Activated T-helper 2 cell treated with anti-CD3 and anti-CD28 coated beads, Interferon-gamma antibody, Interleukin-2, Interleukin-4, amounts not matched to agents 10 μg/mL and 5 μg/mL and 100 μg/mL, durations not matched to agents 14 hours and 24 hours and 36 hours (primary cell): ENCODE results near the gene UTP25. TPM values are rescaled to one million over a fixed set of nuclear protein-coding genes. Genes with fewer than 3 reads are reported as not detected.

Experiments
- DNase-seq: peaks from one replicate; pipeline ENCODE4 v3.0.0; 2021; ENCODE audit warnings: low spot score
- H3K27ac Mint-ChIP-seq: one replicate; pipeline ENCODE4 v1.8.0; 2021; ENCODE audit warnings: mixed read lengths
- H3K27me3 Mint-ChIP-seq: one replicate; pipeline ENCODE4 v1.8.0; 2021; ENCODE audit warnings: low read depth, mixed read lengths
- H3K36me3 Mint-ChIP-seq: one replicate; pipeline ENCODE4 v1.8.0; 2021; ENCODE audit warnings: low read depth, mixed read lengths
- H3K4me1 Mint-ChIP-seq: one replicate; pipeline ENCODE4 v1.8.0; 2021; ENCODE audit warnings: low read depth, mixed read lengths
- H3K4me3 Mint-ChIP-seq: one replicate; pipeline ENCODE4 v1.8.0; 2021; ENCODE audit warnings: low read depth, mild to moderate bottlenecking, moderate library complexity, mixed read lengths
- H3K9me3 Mint-ChIP-seq: one replicate; pipeline ENCODE4 v1.8.0; 2021; ENCODE audit warnings: mixed read lengths
- intact Hi-C: fragments of 100-400 bp; cut with micrococcal nuclease; formaldehyde crosslinking; loops from one replicate; pipeline ENCODE4 v1.15.1; 2023
- total RNA-seq: library from RNA; stranded (reverse); gene quantifications from 2 replicates; pipeline ENCODE4 v1.2.3, GENCODE V29; 2022

UTP25 gene
- total RNA-seq, 1 donor from 2014 or later = 18.7 TPM

DNA sequence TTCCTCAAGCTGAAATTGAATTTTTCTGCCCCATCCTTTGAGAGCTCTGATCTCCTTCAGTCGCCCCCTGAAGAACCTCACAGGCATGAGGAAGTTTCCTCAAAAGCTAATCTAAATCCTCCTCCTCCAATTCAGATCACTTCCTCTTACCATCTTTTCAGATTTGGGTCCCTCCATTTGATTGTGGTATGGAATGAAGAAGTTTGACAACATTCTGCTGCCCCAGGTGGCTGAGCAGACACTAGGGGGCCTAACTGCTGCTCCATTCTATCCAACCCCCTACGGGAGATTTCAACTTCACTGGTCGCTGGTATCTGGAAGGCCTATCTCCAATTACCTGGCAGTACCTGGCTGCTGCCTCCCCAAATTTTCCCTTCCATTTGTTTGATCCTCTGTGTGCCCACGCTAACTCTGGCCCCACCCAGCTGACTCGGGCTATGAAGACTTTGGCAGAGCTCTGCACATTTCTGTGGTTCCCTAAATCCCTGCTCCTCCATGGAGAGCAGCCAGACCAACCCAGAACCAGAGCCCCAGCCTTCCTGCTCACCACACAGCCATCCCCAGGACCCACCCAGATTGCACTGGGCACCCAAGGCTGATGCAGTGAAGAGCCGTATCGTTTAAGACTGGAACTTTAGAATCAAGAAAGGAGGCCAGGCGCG is 29.7 kb upstream of the UTP25 start:
- DNase-seq = no peak
- peaks cover 5% of the 10 kb centered on the region for H3K4me1 Mint-ChIP-seq
- H3K9me3 Mint-ChIP-seq = no peaks in the 10 kb centered on the region
- H3K4me3 Mint-ChIP-seq = no peak overlapping the region
- no peak overlapping the region for H3K27ac Mint-ChIP-seq
- intact Hi-C loops = no loop called here
- peaks cover 17% of the 10 kb centered on the region for H3K27me3 Mint-ChIP-seq
- H3K36me3 Mint-ChIP-seq = no peaks in the 10 kb centered on the region

DNA sequence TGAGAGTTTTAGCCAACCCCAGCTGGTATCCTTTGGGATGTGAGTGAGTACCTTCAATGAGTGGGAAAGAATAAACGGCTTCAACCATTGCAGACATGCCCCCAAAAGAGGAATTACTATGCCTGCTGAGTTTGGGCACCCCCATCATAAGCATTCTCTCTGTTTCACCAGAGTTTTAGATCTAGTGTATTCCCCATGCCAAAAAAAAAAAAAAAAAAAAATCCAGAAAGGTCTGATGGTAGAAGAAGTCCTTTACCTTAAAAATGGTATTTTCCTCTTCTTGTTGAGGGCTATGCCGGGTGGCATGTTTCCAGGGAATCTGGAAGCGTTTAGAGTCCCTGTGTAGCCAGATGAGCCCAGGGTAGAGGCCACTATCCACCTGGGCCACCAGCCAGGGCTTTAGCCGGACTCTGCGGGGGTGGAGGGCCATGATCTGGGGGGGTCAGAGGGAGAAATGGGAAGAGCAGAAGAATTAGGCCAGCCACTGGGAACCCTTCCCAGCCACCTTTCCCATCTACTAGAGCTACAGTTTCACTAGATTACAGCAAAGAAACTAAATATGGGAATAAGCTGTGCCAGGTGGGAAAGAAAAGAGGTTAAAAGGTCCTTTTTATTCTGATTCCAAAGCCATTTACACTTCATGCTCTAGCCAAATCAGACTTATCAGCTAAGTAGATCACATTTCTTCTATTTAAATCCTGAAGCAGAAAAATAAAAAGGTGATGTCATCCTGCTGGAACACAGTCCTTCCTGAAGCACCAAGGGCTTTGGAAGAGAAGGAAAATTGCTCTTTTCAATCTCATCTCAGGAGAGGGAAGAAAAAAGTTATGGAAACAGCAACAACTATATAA is 26.6 kb upstream of the UTP25 start:
- Mint-ChIP-seq H3K9me3 (no peaks in the 10 kb centered on the region), H3K36me3 (no peaks in the 10 kb centered on the region), H3K4me3 (no peak overlapping the region), H3K27ac (no peak overlapping the region), H3K4me1 (peaks cover 8% of the 10 kb centered on the region), H3K27me3 (peaks cover 12% of the 10 kb centered on the region)
- intact Hi-C loops = no loop called here
- no peak for DNase-seq

DNA sequence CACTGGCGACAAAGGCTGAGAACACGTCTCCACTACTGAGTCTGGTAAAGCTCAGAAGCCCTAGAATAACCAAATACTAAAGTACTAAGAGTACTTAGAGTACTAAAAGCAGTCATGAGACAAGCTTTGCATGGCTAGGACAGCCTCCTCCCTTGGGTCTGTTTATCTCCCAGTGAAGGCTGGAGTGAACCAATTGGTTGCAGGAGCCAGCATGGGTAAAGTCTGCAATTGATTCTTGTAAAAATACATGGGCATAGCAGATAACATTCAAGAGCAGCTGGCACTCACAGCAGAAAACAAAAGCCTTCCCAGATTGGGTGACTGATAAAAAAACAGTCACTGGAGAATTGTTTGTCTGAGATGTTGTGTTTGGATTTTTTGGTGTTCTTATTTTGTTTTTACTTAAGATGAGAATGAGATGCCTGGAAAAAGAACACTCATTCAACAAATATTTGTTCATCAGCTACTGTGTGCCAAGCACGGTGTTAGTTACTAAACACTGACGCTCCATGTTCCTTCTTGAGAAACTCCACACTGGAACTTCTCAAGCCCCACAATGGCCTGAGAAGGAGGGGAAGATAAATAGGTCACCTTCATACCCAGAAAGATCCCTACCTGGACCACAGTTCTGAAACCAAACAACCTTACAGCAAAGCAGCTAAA is 25.5 kb upstream of the UTP25 start:
- peaks cover 12% of the 10 kb centered on the region for H3K27me3 Mint-ChIP-seq
- intact Hi-C loops = no loop called here
- no peak for DNase-seq
- no peaks in the 10 kb centered on the region for H3K9me3 Mint-ChIP-seq
- H3K4me1 Mint-ChIP-seq = peaks cover 10% of the 10 kb centered on the region
- no peaks in the 10 kb centered on the region for H3K36me3 Mint-ChIP-seq
- no peak overlapping the region for H3K4me3 Mint-ChIP-seq
- H3K27ac Mint-ChIP-seq = no peak overlapping the region

DNA sequence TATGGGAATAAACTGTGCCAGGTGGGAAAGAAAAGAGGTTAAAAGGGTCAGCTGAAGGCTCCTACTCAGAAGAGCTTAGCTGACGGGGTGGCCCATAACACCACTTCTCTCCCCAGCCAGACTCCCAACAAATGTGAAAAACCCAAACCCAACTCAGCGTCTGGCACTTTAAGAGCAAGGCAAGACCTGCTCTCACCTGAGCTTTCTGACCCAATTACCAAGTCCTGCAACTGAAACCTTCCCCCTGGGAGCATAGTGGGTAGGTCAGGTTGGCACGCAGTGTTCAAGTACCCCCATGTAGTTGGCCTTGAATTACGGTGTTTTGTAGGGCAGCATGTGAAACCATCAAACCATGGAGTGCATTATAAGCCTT is 25.0 kb upstream of the UTP25 start:
- peaks cover 14% of the 10 kb centered on the region for H3K4me1 Mint-ChIP-seq
- no peaks in the 10 kb centered on the region for H3K36me3 Mint-ChIP-seq
- intact Hi-C loops = no loop called here

DNA sequence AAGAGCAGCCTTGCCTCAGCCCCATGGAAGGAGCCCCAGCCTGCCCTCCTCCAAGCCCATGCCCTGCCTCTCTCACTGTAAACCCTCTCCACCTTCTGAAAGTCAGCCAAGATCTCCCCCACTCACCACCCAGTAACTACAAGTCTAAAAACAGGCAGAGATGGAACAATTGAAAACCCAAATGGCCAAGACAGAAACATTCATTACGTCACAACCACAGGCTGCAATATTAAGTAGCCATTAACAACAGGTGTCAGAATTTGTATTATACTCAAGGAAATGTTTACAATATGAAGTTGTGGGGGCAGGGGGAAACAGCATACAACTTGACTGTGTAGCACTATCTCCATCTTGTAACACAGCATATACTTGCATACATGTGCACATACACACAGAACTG is 24.2 kb upstream of the UTP25 start:
- no peak for DNase-seq
- Mint-ChIP-seq H3K36me3 (no peaks in the 10 kb centered on the region), H3K4me1 (peaks cover 15% of the 10 kb centered on the region), H3K27me3 (peaks cover 10% of the 10 kb centered on the region), H3K4me3 (no peak overlapping the region), H3K9me3 (no peaks in the 10 kb centered on the region), H3K27ac (no peak overlapping the region)
- intact Hi-C loops = no loop called here

More for the DNA sequence above, 25.0 kb upstream of the UTP25 start:
- peaks cover 12% of the 10 kb centered on the region for H3K27me3 Mint-ChIP-seq
- no peaks in the 10 kb centered on the region for H3K9me3 Mint-ChIP-seq
- H3K4me3 Mint-ChIP-seq = no peak overlapping the region
- H3K27ac Mint-ChIP-seq = no peak overlapping the region
- no peak for DNase-seq

DNA sequence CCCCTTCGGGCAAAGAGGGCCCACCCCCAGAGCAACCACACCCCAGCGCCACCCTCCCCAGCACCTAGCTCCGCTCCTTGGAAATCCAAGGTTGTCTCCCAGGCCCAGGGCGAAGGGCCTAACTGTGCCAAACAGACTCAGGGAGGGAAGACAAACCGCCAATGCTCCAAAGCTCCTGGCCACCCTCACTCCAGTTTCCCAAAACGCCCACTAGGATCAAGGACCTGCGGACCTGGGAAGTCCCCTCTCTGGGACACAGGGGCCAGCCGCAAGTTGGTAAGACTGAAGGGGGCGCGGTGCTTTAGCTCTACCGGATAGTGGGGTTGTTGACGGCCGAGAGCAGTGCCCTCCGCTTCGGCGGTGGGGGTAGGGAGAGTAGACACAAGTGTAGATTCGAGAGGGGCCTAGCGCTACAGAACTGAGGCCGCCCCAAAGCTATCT is 22.4 kb upstream of the UTP25 start:
- Mint-ChIP-seq H3K9me3 (no peaks in the 10 kb centered on the region), H3K4me1 (peaks cover 12% of the 10 kb centered on the region), H3K4me3 (no peak overlapping the region), H3K36me3 (no peaks in the 10 kb centered on the region), H3K27ac (no peak overlapping the region), H3K27me3 (peaks cover 10% of the 10 kb centered on the region)
- intact Hi-C loops = no loop called here
- DNase-seq = no peak

DNA sequence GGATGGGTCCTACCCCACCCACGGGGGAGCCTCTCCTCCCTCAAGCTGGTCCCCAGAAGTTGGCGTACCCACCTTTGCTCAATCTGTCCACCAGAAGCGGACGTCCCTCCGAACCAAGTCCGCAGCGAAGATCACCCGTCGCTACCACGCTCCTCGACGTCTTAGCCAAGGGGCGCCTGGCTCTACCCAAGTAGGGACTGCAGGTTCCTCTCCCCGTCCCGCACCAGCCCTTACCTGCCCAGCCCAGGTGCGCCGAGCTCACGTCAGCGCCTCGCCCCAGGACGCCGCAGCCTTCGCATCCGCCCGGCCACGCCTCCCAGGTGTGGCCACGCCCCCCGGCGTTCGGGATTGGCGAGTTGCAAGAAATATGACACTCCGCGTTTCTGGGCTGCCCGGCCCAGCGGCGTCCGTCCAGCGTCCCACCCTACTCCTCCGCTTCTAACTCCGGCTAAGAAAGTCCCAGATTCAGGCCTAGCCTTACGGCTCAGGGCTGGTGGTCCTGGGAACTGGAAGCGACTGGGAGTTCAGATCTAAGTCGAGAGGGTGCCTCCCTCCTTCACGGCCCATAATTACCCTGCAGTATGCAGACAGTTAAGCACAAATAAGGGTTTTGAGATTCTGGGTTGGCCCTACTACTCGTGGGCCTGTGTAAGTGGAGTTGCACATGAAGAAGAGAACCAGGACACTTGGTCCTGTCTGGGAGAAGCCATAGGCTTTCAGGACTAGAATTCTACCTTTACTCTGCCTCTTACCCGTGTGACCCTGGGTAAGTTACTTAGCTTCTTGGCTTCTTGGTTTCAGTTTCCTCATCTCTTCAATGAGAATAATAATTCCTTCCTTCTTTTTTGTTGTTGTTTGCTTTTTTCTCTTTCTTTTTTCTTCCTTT is 21.7 kb upstream of the UTP25 start, which contains the start of gene IRF6:
Gene IRF6 (minus strand): TSS at position 268 of the 886 bp plus-strand sequence. CDS start 4,729 bp downstream, outside the sequence.
- Mint-ChIP-seq H3K9me3 (no peaks in the 10 kb centered on the region), H3K27ac (no peak within 1 kb of the TSS), H3K36me3 (no peaks in the 10 kb centered on the region), H3K4me1 (peaks cover 12% of the 10 kb centered on the region), H3K4me3 (no peak within 1 kb of the TSS), H3K27me3 (peaks cover 8% of the 10 kb centered on the region)
- intact Hi-C loops = no loop called here
- no peak for DNase-seq

DNA sequence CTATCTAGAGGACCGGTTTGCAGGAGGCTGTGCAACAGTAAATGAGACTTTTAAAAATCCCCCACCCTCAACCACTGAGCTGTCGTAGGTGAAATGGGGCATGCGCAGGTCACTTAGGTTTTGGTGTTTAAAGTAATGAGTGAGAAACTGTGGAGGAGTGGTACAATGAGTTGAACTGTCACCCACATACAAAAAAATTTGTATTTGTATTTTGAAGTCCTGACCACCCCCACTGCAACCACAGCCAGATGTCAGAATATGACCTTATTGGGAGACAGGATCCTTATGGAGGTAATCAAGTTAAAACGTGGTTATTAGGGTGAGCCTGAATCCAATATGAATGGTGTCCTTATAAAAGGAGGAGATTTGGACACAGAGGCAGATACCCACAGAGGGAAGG is 20.3 kb upstream of the UTP25 start:
- H3K4me1 Mint-ChIP-seq = peaks cover 12% of the 10 kb centered on the region
- H3K4me3 Mint-ChIP-seq = no peak overlapping the region
- intact Hi-C loops = no loop called here
- peaks cover 6% of the 10 kb centered on the region for H3K27me3 Mint-ChIP-seq
- no peak overlapping the region for H3K27ac Mint-ChIP-seq
- no peaks in the 10 kb centered on the region for H3K9me3 Mint-ChIP-seq
- H3K36me3 Mint-ChIP-seq = no peaks in the 10 kb centered on the region
- DNase-seq = no peak

DNA sequence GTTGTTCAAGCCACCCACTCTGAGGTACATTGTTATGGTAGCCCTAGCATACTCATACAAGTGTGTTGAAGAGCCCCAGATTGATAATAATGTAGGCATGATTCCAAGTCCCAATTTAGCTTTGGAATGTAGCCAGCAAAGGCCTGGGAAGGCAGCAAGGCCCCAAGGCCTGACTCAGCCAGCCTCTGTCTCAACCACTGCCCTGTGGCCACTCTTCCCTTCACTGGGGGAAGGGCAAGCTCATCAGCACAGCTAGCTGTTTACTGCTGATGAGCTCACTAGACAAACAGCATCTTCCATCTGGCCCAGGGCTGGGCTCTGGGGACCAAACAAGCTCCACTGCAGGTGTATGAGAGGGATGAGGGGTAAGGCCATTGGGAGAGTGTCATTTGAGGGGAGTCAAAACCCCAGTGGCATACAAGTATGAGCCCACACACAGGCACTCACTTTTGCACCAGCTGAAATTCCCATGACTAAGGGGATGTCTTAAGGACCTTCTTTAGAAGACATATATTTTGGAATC is 19.7 kb upstream of the UTP25 start:
- DNase-seq = no peak
- intact Hi-C loops = no loop called here
- Mint-ChIP-seq H3K4me3 (no peak overlapping the region), H3K27me3 (peaks cover 6% of the 10 kb centered on the region), H3K9me3 (no peaks in the 10 kb centered on the region), H3K27ac (no peak overlapping the region), H3K36me3 (no peaks in the 10 kb centered on the region), H3K4me1 (peaks cover 12% of the 10 kb centered on the region)

DNA sequence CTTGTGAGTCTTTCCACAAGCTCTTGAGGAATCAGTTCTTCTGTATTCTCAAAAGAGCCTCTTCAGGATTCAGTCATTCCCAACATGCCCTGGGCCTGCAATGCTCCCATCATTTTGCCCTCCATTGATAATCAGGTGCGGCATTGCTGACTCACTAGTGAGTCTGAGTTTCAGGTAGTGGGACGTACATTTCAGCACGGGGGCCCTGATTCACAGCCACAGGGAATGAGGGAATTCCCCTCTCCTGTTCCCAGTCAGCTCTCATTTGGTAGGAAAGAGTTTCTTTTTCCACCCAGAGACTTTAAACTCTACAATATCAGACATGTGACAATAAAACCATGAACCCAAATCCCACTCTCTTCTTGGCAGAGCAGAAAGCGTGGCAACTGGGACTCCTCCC is 18.2 kb upstream of the UTP25 start:
- Mint-ChIP-seq H3K27ac (no peak overlapping the region), H3K4me1 (peaks cover 9% of the 10 kb centered on the region), H3K27me3 (no peaks in the 10 kb centered on the region), H3K36me3 (no peaks in the 10 kb centered on the region), H3K9me3 (no peaks in the 10 kb centered on the region), H3K4me3 (no peak overlapping the region)
- DNase-seq = no peak
- intact Hi-C loops = no loop called here

DNA sequence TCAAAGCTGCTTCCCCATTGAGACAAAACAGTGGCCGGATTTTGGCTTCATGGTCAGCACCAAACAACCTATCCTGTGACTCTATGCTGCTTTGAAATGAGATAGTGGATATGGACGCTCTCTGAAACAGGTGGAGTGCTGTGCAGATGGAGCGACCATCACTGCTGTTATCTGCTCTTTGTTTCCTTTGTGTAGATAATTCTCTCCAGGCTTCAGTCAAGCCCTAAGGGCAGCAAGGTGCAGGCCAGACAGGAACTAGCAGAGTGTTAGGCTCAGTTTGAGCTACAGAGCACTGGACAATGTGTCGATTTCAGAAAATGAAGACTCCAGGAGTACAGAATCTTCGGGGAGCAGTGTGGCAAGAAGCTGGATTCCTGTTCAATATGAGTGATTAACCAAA is 17.0 kb upstream of the UTP25 start:
- no peak for DNase-seq
- no peak overlapping the region for H3K27ac Mint-ChIP-seq
- H3K27me3 Mint-ChIP-seq = no peaks in the 10 kb centered on the region
- H3K9me3 Mint-ChIP-seq = no peaks in the 10 kb centered on the region
- no peak overlapping the region for H3K4me3 Mint-ChIP-seq
- H3K4me1 Mint-ChIP-seq = peaks cover 10% of the 10 kb centered on the region
- intact Hi-C loops = no loop called here
- H3K36me3 Mint-ChIP-seq = no peaks in the 10 kb centered on the region

DNA sequence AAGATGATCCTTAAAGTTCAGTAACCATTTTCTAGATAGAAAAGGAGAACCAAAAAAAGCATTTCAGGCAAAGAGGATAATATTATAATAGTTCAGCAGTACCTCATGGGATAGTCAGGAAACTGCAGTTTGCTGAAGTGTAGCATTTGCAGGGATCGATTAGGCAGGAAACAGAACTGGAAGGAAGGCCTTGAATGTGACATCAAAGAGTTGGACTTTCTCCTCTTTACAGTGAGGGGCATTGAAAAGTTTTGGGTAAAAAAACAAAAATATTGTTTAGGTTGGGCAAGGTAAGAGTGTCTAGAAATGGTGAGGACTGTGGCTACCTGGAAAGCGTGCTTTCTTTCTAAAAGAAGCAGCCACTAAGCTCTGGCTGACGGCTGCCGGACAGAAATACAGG is 13.9 kb upstream of the UTP25 start:
- H3K36me3 Mint-ChIP-seq = no peaks in the 10 kb centered on the region
- no peak for DNase-seq
- H3K27me3 Mint-ChIP-seq = peaks cover 4% of the 10 kb centered on the region
- no peaks in the 10 kb centered on the region for H3K9me3 Mint-ChIP-seq
- intact Hi-C loops = no loop called here
- no peak overlapping the region for H3K27ac Mint-ChIP-seq
- H3K4me1 Mint-ChIP-seq = peaks cover 9% of the 10 kb centered on the region
- no peak overlapping the region for H3K4me3 Mint-ChIP-seq
